ENCODE measurements around the gene ARNT2.

The ARNT2 gene

GRCh38 chr15:80466543-80466942 lies 62.4 kb downstream of the ARNT2 start:
- DNase-seq (ENCODE audit: low read depth in 3 of 3), result no peak

GRCh38 chr15:80467311-80467714 lies 63.1 kb downstream of the ARNT2 start:
- DNase-seq (ENCODE audit: low read depth in 3 of 3), result no peak

DNA sequence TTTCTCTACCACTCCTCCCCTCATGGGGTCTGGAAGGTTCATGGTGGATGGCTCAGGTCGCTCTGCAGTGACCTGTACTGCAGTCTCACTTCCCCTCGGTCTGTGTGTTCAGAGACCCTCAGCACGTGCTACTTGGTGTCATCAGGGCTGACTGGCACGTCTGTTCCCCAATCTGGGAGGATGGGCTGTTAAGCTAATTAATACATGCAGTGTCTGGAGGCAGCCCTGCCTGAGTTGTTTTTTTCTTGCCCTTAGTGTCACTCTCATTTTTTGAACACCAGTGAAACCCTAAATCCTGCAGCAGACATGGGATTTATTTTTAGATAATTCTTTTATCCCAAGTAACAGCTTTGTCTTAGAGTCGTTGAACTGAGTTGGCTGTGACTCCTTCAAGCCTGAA lies 64.6 kb downstream of the ARNT2 start:
- DNase-seq (ENCODE audit: low read depth in 3 of 3), result no peak

DNA sequence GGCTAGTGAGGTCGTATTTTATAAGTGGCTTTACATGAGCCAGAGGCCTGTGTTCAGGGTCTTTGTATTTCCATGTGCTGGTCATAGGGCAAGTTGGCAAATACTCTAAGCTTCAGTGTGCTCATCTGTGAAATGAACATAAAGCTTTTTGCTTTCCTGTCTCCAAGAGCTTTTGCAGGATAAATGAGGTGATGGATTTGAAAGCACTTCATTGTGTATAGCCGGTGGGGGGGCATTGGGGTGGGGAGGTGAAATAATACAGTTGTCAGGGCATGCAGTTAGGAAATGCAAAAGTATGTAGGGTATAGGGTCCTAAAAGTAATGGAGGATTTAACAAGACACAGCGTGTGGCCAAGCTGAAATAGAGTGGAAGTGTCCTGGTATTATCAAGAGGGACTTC lies 67.7 kb downstream of the ARNT2 start:
- DNase-seq (ENCODE audit: low read depth in 3 of 3), result no peak

DNA sequence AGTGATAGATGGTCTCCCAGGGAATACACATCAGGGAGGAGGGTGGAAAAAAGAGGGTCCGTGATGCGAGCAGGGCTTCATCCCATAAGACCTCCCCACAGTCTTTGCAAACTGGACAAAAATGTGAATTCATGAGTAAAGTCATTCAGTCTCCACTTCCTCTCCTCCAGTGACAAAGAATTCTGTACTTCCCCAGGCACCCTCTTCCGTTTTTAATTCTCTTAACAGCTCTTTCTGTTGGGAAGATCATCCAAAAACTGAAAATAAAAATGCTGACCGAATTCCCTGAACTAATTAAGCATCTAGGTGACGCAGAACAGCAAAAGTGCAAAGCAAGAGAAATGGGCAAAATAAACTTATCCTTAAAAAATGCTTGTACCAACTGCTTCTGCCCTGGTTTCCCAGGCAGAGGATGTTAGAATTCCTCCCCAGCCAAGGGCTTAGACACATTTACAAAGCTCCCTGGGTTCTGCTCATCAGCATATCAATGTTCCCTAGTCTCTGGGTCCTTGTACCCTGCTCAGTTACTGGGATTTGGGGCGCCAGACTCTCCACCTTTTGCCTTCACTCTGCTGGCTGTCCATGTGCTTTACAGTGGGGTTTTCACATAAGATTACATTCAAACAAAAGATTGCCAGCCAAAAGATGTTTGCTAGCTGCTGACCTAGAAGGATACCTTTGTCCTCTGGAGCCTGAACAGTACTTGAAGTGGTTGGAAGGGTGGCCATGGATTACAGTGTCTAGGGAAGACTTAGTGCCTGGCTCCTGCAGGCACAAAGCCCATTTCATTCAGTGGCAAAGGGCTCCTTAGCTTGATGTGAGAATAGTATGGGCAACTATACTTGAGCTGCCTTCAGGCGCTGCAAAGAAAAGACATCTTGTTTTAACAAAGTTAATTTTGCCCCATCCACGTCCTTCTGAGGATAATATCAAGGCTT lies 69.4 kb downstream of the ARNT2 start:
- no peak for DNase-seq (ENCODE audit: low read depth in 3 of 3)

- no peak for DNase-seq (ENCODE audit: low read depth in 3 of 3)
Observed at GRCh38 chr15:80474224-80475215, 70.3 kb downstream of the ARNT2 start.

DNA sequence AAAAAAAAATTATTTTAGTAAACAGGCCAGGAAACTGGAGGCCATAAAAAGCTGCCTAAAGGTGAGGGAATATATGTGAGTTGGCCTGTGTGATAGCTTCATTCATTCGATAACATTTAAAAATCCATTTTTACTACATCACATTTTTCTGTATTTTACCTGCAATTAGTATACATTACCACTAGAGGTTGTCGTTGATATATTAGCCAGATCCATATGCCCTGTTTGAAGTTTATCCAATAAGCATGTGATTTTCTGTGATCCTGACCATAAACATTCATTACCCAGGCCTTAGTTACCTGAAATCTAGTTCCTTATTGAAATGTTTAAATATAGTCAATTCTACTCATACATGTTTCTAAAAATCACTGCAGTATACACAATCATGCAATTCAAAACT lies 71.4 kb downstream of the ARNT2 start:
- DNase-seq (ENCODE audit: low read depth in 3 of 3), result no peak

DNA sequence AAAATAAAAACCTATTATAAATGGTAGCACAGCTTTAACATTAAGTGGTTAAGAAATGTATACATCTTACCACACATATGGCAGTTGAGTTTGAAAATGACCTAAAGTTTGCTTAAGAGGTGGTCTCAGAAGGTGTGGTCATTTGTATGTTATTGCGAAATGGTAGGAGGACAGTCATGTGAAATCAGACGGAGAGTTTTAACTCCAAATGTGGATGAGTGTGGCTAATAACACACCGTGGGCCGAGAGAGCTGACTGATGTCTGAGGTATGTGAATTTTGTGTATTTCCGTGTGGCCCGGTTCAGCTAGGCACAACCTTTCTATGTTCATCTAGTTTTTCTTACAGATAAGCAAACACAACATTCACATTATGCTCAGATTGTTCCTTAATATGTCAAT lies 71.9 kb downstream of the ARNT2 start:
- DNase-seq (ENCODE audit: low read depth in 3 of 3), result no peak

DNA sequence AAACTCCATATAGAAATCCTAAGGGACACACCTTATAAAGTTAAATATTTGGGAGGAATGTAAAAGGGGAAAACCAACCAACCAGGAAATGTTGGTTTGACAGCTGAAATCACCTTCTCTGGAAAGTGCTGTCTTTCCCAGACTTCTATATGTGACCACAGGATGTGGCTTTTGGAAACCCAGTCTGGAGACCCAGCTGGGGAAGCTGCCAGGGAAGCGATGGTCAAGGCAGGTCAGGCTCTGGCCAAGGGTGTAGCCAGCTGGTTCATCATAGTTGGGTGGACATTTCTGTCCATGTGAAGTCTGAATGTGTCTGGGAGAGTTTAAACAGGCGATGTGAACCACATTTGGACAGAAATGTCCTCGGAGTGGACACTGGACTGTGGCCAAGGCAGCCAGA lies 73.9 kb downstream of the ARNT2 start:
- no peak for DNase-seq (ENCODE audit: low read depth in 3 of 3)

DNA sequence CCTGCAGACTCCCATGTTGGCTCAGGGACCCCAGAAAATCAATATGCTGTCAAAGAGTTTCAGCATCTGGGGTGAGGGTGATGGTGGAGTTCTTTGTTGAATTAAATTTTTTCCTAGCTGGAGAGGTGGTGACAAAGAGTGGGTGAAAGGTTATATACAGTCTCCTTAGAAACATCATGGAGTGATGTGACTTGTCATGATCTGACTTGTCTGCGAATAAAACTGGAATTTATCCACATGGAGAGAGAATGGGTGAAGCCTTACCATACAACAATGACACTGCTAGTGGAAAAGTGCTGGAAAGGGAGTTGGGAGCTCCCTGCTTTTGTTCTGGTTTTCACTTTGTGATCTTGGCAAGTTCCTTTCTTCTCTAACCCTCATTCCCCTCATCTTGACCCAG lies 75.0 kb downstream of the ARNT2 start:
- no peak for DNase-seq (ENCODE audit: low read depth in 3 of 3)

- DNase-seq (ENCODE audit: low read depth in 3 of 3), result no peak
Observed at GRCh38 chr15:80480171-80480811, 76.1 kb downstream of the ARNT2 start.

DNA sequence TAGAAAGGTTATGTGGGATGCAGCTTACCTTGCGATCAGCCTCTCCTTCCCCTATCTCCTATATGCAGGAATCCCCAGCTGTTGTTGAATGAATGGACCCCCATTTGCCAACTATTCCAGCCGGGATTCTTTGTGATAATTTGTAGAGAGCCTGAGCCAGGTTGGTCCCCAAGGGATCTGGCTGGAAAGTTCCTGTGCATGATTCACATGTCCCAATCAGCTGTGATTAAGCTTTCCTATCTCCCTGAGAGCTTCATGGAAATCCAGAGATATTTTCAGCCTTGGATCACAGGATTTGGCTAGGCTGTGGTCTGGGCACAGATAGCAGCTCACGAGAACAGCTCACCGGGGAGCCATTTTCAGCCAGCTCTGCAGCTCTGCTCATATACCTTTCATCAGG lies 76.7 kb downstream of the ARNT2 start:
- no peak for DNase-seq (ENCODE audit: low read depth in 3 of 3)

DNA sequence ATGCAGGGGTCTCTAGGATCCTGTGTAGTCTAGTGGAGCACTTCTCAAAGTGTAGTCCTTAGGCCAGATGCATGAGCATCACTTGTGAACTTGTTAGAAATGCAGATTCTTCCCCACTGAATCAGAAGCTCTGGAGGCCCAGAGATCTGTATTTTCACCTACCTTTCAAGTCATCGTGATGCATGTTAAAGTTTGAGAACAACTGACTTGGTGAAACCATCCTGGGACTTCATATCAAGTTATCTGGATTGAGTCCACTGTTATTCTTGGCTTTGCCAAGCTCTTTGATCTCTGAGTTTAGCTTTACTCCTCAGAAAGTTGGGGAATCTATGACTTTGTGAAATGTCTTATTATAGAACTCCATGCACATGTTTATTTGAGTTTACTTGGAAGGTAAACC lies 78.5 kb downstream of the ARNT2 start:
- DNase-seq (ENCODE audit: low read depth in 3 of 3), result no peak

GRCh38 chr15:80483725-80484161 lies 79.6 kb downstream of the ARNT2 start:
- DNase-seq (ENCODE audit: low read depth in 3 of 3), result no peak

- DNase-seq (ENCODE audit: low read depth in 3 of 3), result no peak
Observed at GRCh38 chr15:80484333-80484864, 80.2 kb downstream of the ARNT2 start.

GRCh38 chr15:80485370-80486164 lies 81.4 kb downstream of the ARNT2 start:
- no peak for DNase-seq (ENCODE audit: low read depth in 3 of 3)

GRCh38 chr15:80487839-80488390 lies 83.7 kb downstream of the ARNT2 start:
- DNase-seq (ENCODE audit: low read depth in 3 of 3), result no peak

DNA sequence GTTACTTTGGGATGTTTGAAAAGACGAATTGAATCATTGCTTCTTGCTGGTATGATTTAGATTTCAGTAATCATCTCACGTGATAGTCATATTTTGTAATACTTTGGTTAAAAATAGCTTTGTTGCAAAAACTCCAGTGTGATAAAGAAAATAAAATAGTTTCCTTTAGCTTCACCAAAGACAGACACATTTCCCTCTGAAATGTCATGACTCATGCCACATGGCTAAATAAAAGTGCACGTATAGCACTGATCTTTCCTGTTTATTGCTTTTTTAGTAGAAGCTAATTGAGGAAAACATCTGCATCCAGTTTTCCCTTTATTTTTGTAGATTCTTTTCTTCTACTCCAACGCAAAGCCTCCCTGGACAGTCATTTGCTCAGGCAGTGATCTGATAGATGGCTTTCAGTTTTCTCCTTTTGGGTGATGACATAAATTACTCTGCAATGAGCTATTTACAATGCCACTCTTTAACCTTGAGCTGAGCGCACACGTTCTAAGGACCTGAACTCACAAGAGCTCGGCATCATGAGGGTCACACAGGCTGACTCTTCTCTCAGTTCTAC lies 84.9 kb downstream of the ARNT2 start:
- DNase-seq (ENCODE audit: low read depth in 3 of 3), result no peak

- no peak for DNase-seq (ENCODE audit: low read depth in 3 of 3)
Observed at GRCh38 chr15:80490431-80490990, 86.3 kb downstream of the ARNT2 start.
